H1 (cell line): Measurements from ENCODE around the gene FIZ1. TPM values are rescaled to one million over a fixed set of nuclear protein-coding genes. Genes with fewer than 3 reads are reported as not detected.
A peak's percentile ranks its signal among the peaks of the same experiment; 100 is the strongest.

Source experiments
- CTCF ChIA-PET: fragments of 300-600 bp; sonication (Branson Sonifier 250); formaldehyde crosslinking; loops from one replicate; lab custom pipeline; 2021; ENCODE audit not compliant: partially characterized antibody; lab: Charles Lee
- POLR2A ChIA-PET: fragments of 300-600 bp; sonication (Branson Sonifier 250); formaldehyde crosslinking; loops from one replicate; lab custom pipeline; 2021; ENCODE audit warnings: inconsistent platforms; ENCODE audit not compliant: partially characterized antibody; lab: Charles Lee
- DNase-seq, 2 experiments: peaks; one replicate each; pipeline versions ENCODE4 v3.0.0 to v3.0.0-alpha.2; 2010 to 2022; ENCODE audit warnings: low spot score in 2 of 2, low read depth in 1 of 2, mixed read lengths in 1 of 2
- FAIRE-seq: peaks from 2 replicates; lab custom pipeline; 2011; peaks lifted over from hg19 to GRCh38; lab: Jason Lieb, UNC
- H2AFZ ChIP-seq: 2 replicates; pipeline ENCODE4 v1.8.1; 2012; ENCODE audit warnings: low read length, inconsistent platforms
- H2AK5ac ChIP-seq: 2 replicates; pipeline ENCODE4 v1.6.1; 2013; ENCODE audit warnings: low read depth, low read length
- H2BK120ac ChIP-seq: replicated peaks from 2 replicates; pipeline ENCODE3; 2013; ENCODE audit warnings: low read depth, low read length, inconsistent platforms
- H2BK12ac ChIP-seq: 2 replicates; pipeline ENCODE4 v1.6.1; 2013; ENCODE audit warnings: low read depth, low read length
- H2BK15ac ChIP-seq: 2 replicates; pipeline ENCODE4 v1.6.1; 2013; ENCODE audit warnings: low read length
- H2BK20ac ChIP-seq: 2 replicates; pipeline ENCODE4 v1.6.1; 2013; ENCODE audit warnings: low read length
- H2BK5ac ChIP-seq: 2 replicates; pipeline ENCODE4 v1.6.1; 2013; ENCODE audit warnings: low read depth, low read length
- H3K14ac ChIP-seq: 2 replicates; pipeline ENCODE4 v1.6.1; 2013; ENCODE audit warnings: inconsistent platforms; ENCODE audit not compliant: insufficient read length
- H3K18ac ChIP-seq: 2 replicates; pipeline ENCODE4 v1.6.1; 2013; ENCODE audit warnings: low read length; ENCODE audit errors: extremely low read depth
- H3K23ac ChIP-seq: 2 replicates; pipeline ENCODE4 v1.6.1; 2013; ENCODE audit warnings: inconsistent platforms; ENCODE audit not compliant: insufficient read length
- H3K23me2 ChIP-seq: 2 replicates; pipeline ENCODE4 v1.6.1; 2013; ENCODE audit warnings: low read depth, low read length
- H3K27ac ChIP-seq: 2 replicates; pipeline ENCODE4 v1.6.1; 2011; ENCODE audit warnings: low read depth, low read length, inconsistent platforms
- H3K27me3 ChIP-seq, 4 experiments: replicated peaks in 1 of 4; 1 replicate in 1 of 4; 2 replicates in 3 of 4; pipeline versions ENCODE4 v1.6.1 to v1.8.1; 2011 to 2013; ENCODE audit warnings: low read length in 3 of 4, mild to moderate bottlenecking in 3 of 4, inconsistent platforms in 2 of 4, mixed read lengths in 2 of 4, moderate library complexity in 1 of 4; ENCODE audit not compliant: control insufficient read depth in 3 of 4, insufficient read depth in 3 of 4; ENCODE audit errors: extremely low read depth in 1 of 4
- H3K36me3 ChIP-seq, 4 experiments: 2 replicates each; pipeline versions ENCODE4 v1.6.1 to v1.8.1; 2011 to 2013; ENCODE audit warnings: mild to moderate bottlenecking in 4 of 4, low read length in 3 of 4, moderate library complexity in 2 of 4, control low read depth in 1 of 4, inconsistent platforms in 1 of 4; ENCODE audit not compliant: insufficient read depth in 4 of 4, control insufficient read depth in 2 of 4
- H3K4ac ChIP-seq: replicated peaks from 2 replicates; pipeline ENCODE3; 2013; ENCODE audit warnings: low read length, low read depth, mixed read lengths, inconsistent platforms; ENCODE audit not compliant: insufficient read length
- H3K4me1 ChIP-seq, 4 experiments: replicated peaks in 1 of 4; 1 replicate in 1 of 4; 2 replicates in 3 of 4; pipeline versions ENCODE4 v1.6.1 to v1.8.1; 2011 to 2013; ENCODE audit warnings: low read length in 3 of 4, inconsistent platforms in 2 of 4, mixed read lengths in 1 of 4; ENCODE audit not compliant: insufficient read depth in 4 of 4, control insufficient read depth in 3 of 4
- H3K4me2 ChIP-seq, 2 experiments: 2 replicates each; pipeline versions ENCODE4 v1.6.1 to v1.8.1; 2011 to 2013; ENCODE audit warnings: low read depth in 2 of 2, low read length in 2 of 2, control low read depth in 1 of 2, inconsistent platforms in 1 of 2, mild to moderate bottlenecking in 1 of 2; ENCODE audit not compliant: insufficient read depth in 1 of 2
- H3K4me3 ChIP-seq, 4 experiments: fragments of 200-600, 300-600 bp in 1 of 4; sonication (generic), shearing (Covaris generic), sonication (Bioruptor Twin) in 1 of 4; 2 replicates each; pipeline versions ENCODE4 v1.5.1 to v1.8.1; 2011 to 2016; ENCODE audit warnings: low read length in 4 of 4, low read depth in 3 of 4, control low read depth in 2 of 4, inconsistent platforms in 2 of 4, mild to moderate bottlenecking in 2 of 4, mixed read lengths in 1 of 4, moderate library complexity in 1 of 4; ENCODE audit not compliant: insufficient read depth in 2 of 4; ENCODE audit errors: extremely low read depth in 1 of 4
- H3K56ac ChIP-seq: replicated peaks from 2 replicates; pipeline ENCODE3; 2013; ENCODE audit warnings: low read depth, mild to moderate bottlenecking, mixed read lengths, low read length, inconsistent platforms; ENCODE audit not compliant: insufficient read length
- H3K79me1 ChIP-seq: 2 replicates; pipeline ENCODE4 v1.6.1; 2013; ENCODE audit warnings: low read depth, low read length, control low read depth
- H3K79me2 ChIP-seq, 2 experiments: 2 replicates each; pipeline versions ENCODE4 v1.6.1 to v1.8.1; 2012 to 2013; ENCODE audit warnings: low read length in 2 of 2, mild to moderate bottlenecking in 2 of 2, inconsistent platforms in 1 of 2; ENCODE audit not compliant: insufficient read depth in 2 of 2, control insufficient read depth in 1 of 2
- H3K9ac ChIP-seq, 4 experiments: replicated peaks in 1 of 4; 1 replicate in 1 of 4; 2 replicates in 3 of 4; pipeline versions ENCODE4 v1.6.1 to v1.8.1; 2011 to 2013; ENCODE audit warnings: low read depth in 3 of 4, low read length in 3 of 4, control low read depth in 2 of 4, mild to moderate bottlenecking in 2 of 4, moderate library complexity in 2 of 4, inconsistent platforms in 1 of 4; ENCODE audit errors: extremely low read depth in 1 of 4
- H3K9me3 ChIP-seq, 2 experiments: 2 replicates each; pipeline versions ENCODE4 v1.6.1 to v1.8.1; 2012 to 2013; ENCODE audit warnings: mild to moderate bottlenecking in 2 of 2, moderate library complexity in 2 of 2, control low read depth in 1 of 2, inconsistent platforms in 1 of 2, low read depth in 1 of 2, low read length in 1 of 2, mixed read lengths in 1 of 2; ENCODE audit not compliant: insufficient read depth in 2 of 2
- H4K20me1 ChIP-seq, 2 experiments: replicated peaks in 1 of 2; 2 replicates each; pipeline versions ENCODE3 to v1.8.1; 2011 to 2013; ENCODE audit warnings: inconsistent platforms in 2 of 2, low read length in 2 of 2, mild to moderate bottlenecking in 1 of 2; ENCODE audit not compliant: insufficient read depth in 2 of 2, control insufficient read depth in 1 of 2
- H4K5ac ChIP-seq: 2 replicates; pipeline ENCODE4 v1.6.1; 2013; ENCODE audit warnings: low read length, low read depth, mixed read lengths, inconsistent platforms; ENCODE audit not compliant: insufficient read length
- H4K8ac ChIP-seq: 2 replicates; pipeline ENCODE4 v1.8.0; 2013; ENCODE audit warnings: mild to moderate bottlenecking, moderate library complexity, low read length, inconsistent platforms; ENCODE audit not compliant: insufficient read depth; ENCODE audit errors: extremely low read depth
- H4K91ac ChIP-seq: replicated peaks from 2 replicates; pipeline ENCODE3; 2013; ENCODE audit warnings: low read length, mixed read lengths, inconsistent platforms; ENCODE audit not compliant: insufficient read length
- ATF2 ChIP-seq: IDR thresholded peaks from 2 replicates; pipeline ENCODE4 v1.6.1; 2012; ENCODE audit warnings: low read length, inconsistent platforms
- EP300 ChIP-seq, 2 experiments: IDR thresholded peaks; 1 replicate in 1 of 2; 2 replicates in 1 of 2; pipeline ENCODE4 v1.6.1; 2011 to 2012; ENCODE audit warnings: low read depth in 2 of 2, low read length in 2 of 2, mild to moderate bottlenecking in 2 of 2, borderline replicate concordance in 1 of 2, inconsistent platforms in 1 of 2, moderate library complexity in 1 of 2
- JUN ChIP-seq: IDR thresholded peaks from 2 replicates; pipeline ENCODE4 v1.6.1; 2011; ENCODE audit warnings: low read depth, mild to moderate bottlenecking, improper control_type of control experiment, low read length
- PHF8 ChIP-seq: fragments of 200-600 bp; sonication (generic); conservative IDR thresholded peaks from 2 replicates; pipeline ENCODE4 v1.7.1; 2012; ENCODE audit warnings: low read depth, mild to moderate bottlenecking, inconsistent platforms, low read length, moderate library complexity
- RXRA ChIP-seq: IDR thresholded peaks from 2 replicates; pipeline ENCODE4 v1.6.1; 2011; ENCODE audit warnings: low read depth, mild to moderate bottlenecking, low read length, moderate library complexity; ENCODE audit not compliant: insufficient read depth
- TCF12 ChIP-seq: IDR thresholded peaks from 2 replicates; pipeline ENCODE4 v1.6.1; 2011; ENCODE audit warnings: low read depth, mild to moderate bottlenecking, low read length
- WGBS, 2 experiments: shearing (Covaris generic) in 1 of 2; methylation state at CpG; one replicate each; pipeline versions ENCODE4 v1.1.6 to v1.1.7; 2013 to 2015; ENCODE audit warnings: low lambda C conversion rate in 2 of 2, mixed read lengths in 2 of 2, inconsistent platforms in 1 of 2, low coverage in 1 of 2, missing lambda C conversion rate in 1 of 2; ENCODE audit not compliant: insufficient replicate concordance in 2 of 2, insufficient coverage in 1 of 2, insufficient read length in 1 of 2; ENCODE audit errors: extremely low coverage in 1 of 2, missing lambda C conversion rate in 1 of 2; 5-methylcytosine and 5-hydroxymethylcytosine counted together
- polyA plus RNA-seq, 7 experiments: library from polyadenylated mRNA; depleted of rRNA in 3 of 7; stranded (reverse) in 5 of 7; unstranded in 2 of 7; fragments of >200 nt in 5 of 7; fragments of 200-250 nt in 2 of 7; gene quantifications; 1 replicate in 5 of 7; 2 replicates in 1 of 7; 4 replicates in 1 of 7; pipeline versions ENCODE4 v1.2.1 to v1.2.3, GENCODE V29; 2011 to 2013; ENCODE audit warnings: missing spikeins in 2 of 7, mixed read lengths in 2 of 7
- total RNA-seq: library from RNA; stranded (reverse); fragmentation: NEBNext Ultra II Directional; extraction: Animal tissue kit (Norgen Biotek cat#: 25700); gene quantifications from 2 replicates; pipeline ENCODE4 v1.2.1, GENCODE V29; 2021

The FIZ1 gene
- total and polyA plus RNA-seq, 2 of the 8 experiments (the other 6 are each of a cell fraction or from before 2014, with no cell fraction given), result 9.1 to 18.5 TPM

DNA sequence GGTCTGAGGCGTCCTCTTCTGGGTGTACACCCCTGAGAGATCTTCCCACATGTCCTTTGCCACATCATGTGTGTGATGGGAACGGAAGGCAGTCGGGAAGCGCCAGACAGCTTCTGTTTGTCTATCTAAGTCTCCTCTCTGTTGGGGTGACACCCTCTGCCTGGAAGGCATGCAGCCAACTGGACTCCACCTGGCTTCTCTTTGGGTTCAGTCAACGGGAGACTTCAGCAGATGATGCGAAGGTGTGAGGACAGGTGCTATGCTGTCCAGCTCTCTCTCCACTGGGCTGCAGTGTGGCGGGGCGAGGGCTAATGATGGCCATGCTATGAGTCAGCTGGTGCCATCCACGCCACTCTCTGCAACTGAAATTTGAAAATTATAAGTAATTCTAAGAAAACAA lies 39.6 kb downstream of the FIZ1 start:
- no peak overlapping the region for H3K4me2 ChIP-seq
- TF ChIP-seq JUN (no peak), TCF12 (no peak), RXRA (no peak), PHF8 (no peak), EP300 (IDR thresholded peaks at IDR 0.05; ENCODE audit: borderline replicate concordance in 1 of 2, low read depth in 2 of 2, low read length in 2 of 2) (no peak), ATF2 (no peak)
- WGBS, 2 experiments, result 88% methylated on average over 8 of the region's 9 CpGs; no CpG with 5 or more reads in 1 of the 2 experiments
- no peaks in the 10 kb centered on the region for H3K79me1 ChIP-seq
- no peak overlapping the region for H3K4ac ChIP-seq
- DNase-seq (no peak), FAIRE-seq (no peak)
- H4K20me1 ChIP-seq, result no peaks in the 10 kb centered on the region
- no peak overlapping the region for H2BK5ac ChIP-seq
- no peak overlapping the region for H3K4me3 ChIP-seq
- no peak overlapping the region for H2AFZ ChIP-seq
- no peak overlapping the region for H3K9ac ChIP-seq
- peak overlapping the region; percentile 27; the same call in 1 of the 2 replicates for H2BK12ac ChIP-seq
- no peak overlapping the region for H2BK15ac ChIP-seq
- CTCF ChIA-PET, result interaction anchor here (0.9 kb wide), 1 partner anchor 24 kb away, joined by 3 read pairs; no protein-coding TSS in a partner anchor
- no peak overlapping the region for H4K91ac ChIP-seq
- no peaks in the 10 kb centered on the region for H3K23me2 ChIP-seq
- H2BK20ac ChIP-seq, result no peak overlapping the region
- no peak overlapping the region for H3K18ac ChIP-seq
- no peak overlapping the region for H3K27ac ChIP-seq
- H3K9me3 ChIP-seq, result no peaks in the 10 kb centered on the region
- no peak overlapping the region for H3K14ac ChIP-seq
- H3K4me1 ChIP-seq, result peaks cover 0 to 3% (median 0%) of the 10 kb centered on the region in 4 experiments; a peak in 2 of 7 replicates
- no peaks in the 10 kb centered on the region for H3K79me2 ChIP-seq
- H4K5ac ChIP-seq, result no peak overlapping the region
- H3K27me3 ChIP-seq, result no peaks in the 10 kb centered on the region; a peak in 1 of 7 replicates
- H2BK120ac ChIP-seq, result no peak overlapping the region
- POLR2A ChIA-PET, result interaction anchor here (0.7 to 2.3 kb wide), 5 partner anchors 10 to 52 kb away, joined by 3 to 10 read pairs (median 4); partner anchors contain the start of gene ZNF579
- H2AK5ac ChIP-seq, result no peak overlapping the region
- no peaks in the 10 kb centered on the region for H3K36me3 ChIP-seq
- no peak overlapping the region for H4K8ac ChIP-seq
- H3K56ac ChIP-seq, result no peak overlapping the region
- H3K23ac ChIP-seq, result no peak overlapping the region
